Mesodermal cell (in vitro differentiated cells): ENCODE measurements around the gene ALG14.
"Not testable (repeated sequence)": the region's sequence is repeated elsewhere in the genome, so short reads cannot be mapped to it uniquely, and the experiment has no call there.

ENCODE experiments used
- H3K27ac ChIP-seq: 2 replicates; pipeline ENCODE4 v1.7.0; 2013; ENCODE audit warnings: mild to moderate bottlenecking, low read depth, low read length, moderate library complexity; ENCODE audit not compliant: severe bottlenecking
- H3K36me3 ChIP-seq: 2 replicates; pipeline ENCODE4 v1.7.1; 2013; ENCODE audit warnings: mild to moderate bottlenecking, low read length, moderate library complexity; ENCODE audit not compliant: control insufficient read depth, insufficient read depth
- H3K4me1 ChIP-seq: one replicate; pipeline ENCODE4 v1.7.1; 2013; ENCODE audit warnings: mild to moderate bottlenecking, low read length; ENCODE audit not compliant: insufficient read depth, control insufficient read depth, poor library complexity, severe bottlenecking
- H3K4me3 ChIP-seq: 2 replicates; pipeline ENCODE4 v1.7.0; 2013; ENCODE audit warnings: low read length, control low read depth, mild to moderate bottlenecking; ENCODE audit not compliant: insufficient read depth, poor library complexity, severe bottlenecking; ENCODE audit errors: extremely low read depth
- H3K9me3 ChIP-seq: 2 replicates; pipeline ENCODE4 v1.7.1; 2013; ENCODE audit warnings: mild to moderate bottlenecking, low read length, moderate library complexity; ENCODE audit not compliant: control insufficient read depth
- WGBS, 2 experiments: methylation state at CpG; one replicate each; pipeline ENCODE4 v1.1.5; 2013; ENCODE audit warnings: missing lambda C conversion rate in 2 of 2; ENCODE audit not compliant: insufficient coverage in 2 of 2; 5-methylcytosine and 5-hydroxymethylcytosine counted together

Gene ALG14

GRCh38 chr1:95108792-95109191 lies 36.0 kb upstream of the ALG14 start:
- Histone ChIP-seq H3K27ac (no peak overlapping the region), H3K36me3 (no peaks in the 10 kb centered on the region), H3K4me3 (no peak overlapping the region), H3K9me3 (no peaks in the 10 kb centered on the region), H3K4me1 (no peaks in the 10 kb centered on the region)
- WGBS, 2 experiments: 100% methylated on average over 1 of the region's 2 CpGs

- 81 to 89% methylated on average over 3 to 4 of the region's 4 CpGs for WGBS, 2 experiments
- no peak overlapping the region for H3K27ac ChIP-seq
Observed at GRCh38 chr1:95098196-95098595, 25.4 kb upstream of the ALG14 start.

GRCh38 chr1:95097426-95097825 lies 24.7 kb upstream of the ALG14 start:
- no peak overlapping the region for H3K27ac ChIP-seq
- no peaks in the 10 kb centered on the region for H3K9me3 ChIP-seq
- no peaks in the 10 kb centered on the region for H3K4me1 ChIP-seq
- WGBS, 2 experiments: 81 to 90% methylated on average over 1 to 2 of the region's 4 CpGs
- H3K4me3 ChIP-seq: no peak overlapping the region
- no peaks in the 10 kb centered on the region for H3K36me3 ChIP-seq

More at GRCh38 chr1:95098196-95098595, 25.4 kb upstream of the ALG14 start:
- Histone ChIP-seq H3K9me3 (no peaks in the 10 kb centered on the region), H3K4me3 (no peak overlapping the region), H3K4me1 (no peaks in the 10 kb centered on the region), H3K36me3 (no peaks in the 10 kb centered on the region)

GRCh38 chr1:95096218-95096841 lies 23.6 kb upstream of the ALG14 start:
- Histone ChIP-seq H3K36me3 (no peaks in the 10 kb centered on the region), H3K4me3 (no peak overlapping the region), H3K27ac (no peak overlapping the region), H3K9me3 (no peaks in the 10 kb centered on the region), H3K4me1 (no peaks in the 10 kb centered on the region)
- 90 to 92% methylated on average over 3 to 5 of the region's 6 CpGs for WGBS, 2 experiments

GRCh38 chr1:95095833-95096217 lies 23.1 kb upstream of the ALG14 start:
- no peak overlapping the region for H3K4me3 ChIP-seq
- H3K36me3 ChIP-seq: no peaks in the 10 kb centered on the region
- no peaks in the 10 kb centered on the region for H3K4me1 ChIP-seq
- no peaks in the 10 kb centered on the region for H3K9me3 ChIP-seq
- 64 to 100% methylated on average over 1 to 2 of the region's 2 CpGs for WGBS, 2 experiments
- no peak overlapping the region for H3K27ac ChIP-seq

- H3K36me3 ChIP-seq: no peaks in the 10 kb centered on the region
- WGBS, 2 experiments: 78% methylated on average over 1 of the region's 2 CpGs; no CpG with 5 or more reads in 1 of the 2 experiments
- no peaks in the 10 kb centered on the region for H3K9me3 ChIP-seq
- H3K4me1 ChIP-seq: no peaks in the 10 kb centered on the region
- H3K4me3 ChIP-seq: no peak overlapping the region
- H3K27ac ChIP-seq: no peak overlapping the region
Observed at GRCh38 chr1:95094923-95095322, 22.2 kb upstream of the ALG14 start.

GRCh38 chr1:95093296-95093695 lies 20.5 kb upstream of the ALG14 start:
- Histone ChIP-seq H3K9me3 (no peaks in the 10 kb centered on the region), H3K36me3 (no peaks in the 10 kb centered on the region), H3K4me1 (no peaks in the 10 kb centered on the region), H3K4me3 (no peak overlapping the region), H3K27ac (no peak overlapping the region)
- 47 to 56% methylated on average over 1 of the region's 1 CpG for WGBS, 2 experiments

GRCh38 chr1:95092891-95093290 lies 20.1 kb upstream of the ALG14 start:
- H3K4me3 ChIP-seq, H3K27ac ChIP-seq, H3K9me3 ChIP-seq, H3K36me3 ChIP-seq, H3K4me1 ChIP-seq: not testable (repeated sequence)

GRCh38 chr1:95091290-95091689 lies 18.5 kb upstream of the ALG14 start:
- WGBS, 2 experiments: 93 to 96% methylated on average over 19 to 20 of the region's 28 CpGs
- H3K36me3 ChIP-seq, H3K9me3 ChIP-seq: not testable (repeated sequence)

GRCh38 chr1:95089650-95090287 lies 17.0 kb upstream of the ALG14 start:
- WGBS, 2 experiments: 84 to 93% methylated on average over 5 of the region's 6 CpGs
- Histone ChIP-seq H3K9me3 (no peaks in the 10 kb centered on the region), H3K4me1 (peaks cover 11% of the 10 kb centered on the region), H3K27ac (no peak overlapping the region), H3K4me3 (no peak overlapping the region), H3K36me3 (no peaks in the 10 kb centered on the region)

More at GRCh38 chr1:95091290-95091689, 18.5 kb upstream of the ALG14 start:
- H3K4me1 ChIP-seq, H3K4me3 ChIP-seq, H3K27ac ChIP-seq: not testable (repeated sequence)

- Histone ChIP-seq H3K9me3 (no peaks in the 10 kb centered on the region), H3K27ac (no peak overlapping the region), H3K4me3 (no peak overlapping the region), H3K4me1 (peaks cover 11% of the 10 kb centered on the region), H3K36me3 (no peaks in the 10 kb centered on the region)
- no CpG with 5 or more reads among the region's 1 CpG for WGBS, 2 experiments
Observed at GRCh38 chr1:95088303-95088702, 15.6 kb upstream of the ALG14 start.
